Stomach (tissue), 4 donors: ENCODE measurements around the gene TULP1.

Experiments
- CTCF ChIP-seq, 7 experiments: fragments of 450-650 bp in 4 of 7; fragments of 200-600 bp in 3 of 7; sonication (generic) in 3 of 7; IDR thresholded peaks; one replicate each; pipeline ENCODE4 v1.5.1; 2016 to 2019; ENCODE audit warnings: antibody characterized with exemption in 7 of 7, control low read depth in 2 of 7, mild to moderate bottlenecking in 1 of 7
- POLR2A ChIP-seq, 4 donors: fragments of 450-650 bp; IDR thresholded peaks; one replicate each; pipeline ENCODE4 v1.6.1; 2016; ENCODE audit warnings: antibody characterized with exemption in 4 of 4, control low read depth in 2 of 4, mild to moderate bottlenecking in 1 of 4, moderate library complexity in 1 of 4

- TF ChIP-seq POLR2A (IDR thresholded peaks at IDR 0.05) = no peak
- TF ChIP-seq CTCF (IDR thresholded peaks at IDR 0.05) = no peak
Measured at GRCh38 chr6:35496036-35496840, 16.5 kb downstream of the TULP1 start.
